ENCODE results near the gene MLLT10. TPM values are rescaled to one million over a fixed set of nuclear protein-coding genes. Genes with fewer than 3 reads are reported as not detected.

MLLT10 gene
- total RNA-seq, 1 donor from 2014 or later = 43.9 TPM

GRCh38 chr10:21634599-21635365, 100.8 kb downstream of the MLLT10 start:
- Mint-ChIP-seq H3K4me3 (ENCODE audit: unreplicated experiment) (no peak overlapping the region), H3K27ac (ENCODE audit: unreplicated experiment) (no peak overlapping the region), H3K4me1 (ENCODE audit: unreplicated experiment) (peaks cover 9% of the 10 kb centered on the region), H3K27me3 (ENCODE audit: unreplicated experiment) (no peaks in the 10 kb centered on the region), H3K36me3 (ENCODE audit: unreplicated experiment) (peaks cover 37% of the 10 kb centered on the region), H3K9me3 (ENCODE audit: unreplicated experiment) (no peaks in the 10 kb centered on the region)
- TF ChIP-seq CTCF (IDR thresholded peaks at IDR 0.05) = no peak
- DNase-seq (ENCODE audit: extremely low spot score, unreplicated experiment) = no peak

GRCh38 chr10:21637795-21638194, 103.8 kb downstream of the MLLT10 start:
- no peaks in the 10 kb centered on the region for H3K9me3 Mint-ChIP-seq (ENCODE audit: unreplicated experiment)
- H3K4me1 Mint-ChIP-seq (ENCODE audit: unreplicated experiment) = peaks cover 10% of the 10 kb centered on the region
- H3K27me3 Mint-ChIP-seq (ENCODE audit: unreplicated experiment) = no peaks in the 10 kb centered on the region
- peaks cover 33% of the 10 kb centered on the region for H3K36me3 Mint-ChIP-seq (ENCODE audit: unreplicated experiment)
- H3K4me3 Mint-ChIP-seq (ENCODE audit: unreplicated experiment) = no peak overlapping the region
- no peak for DNase-seq (ENCODE audit: extremely low spot score, unreplicated experiment)
- no peak for TF ChIP-seq CTCF (IDR thresholded peaks at IDR 0.05)
- no peak overlapping the region for H3K27ac Mint-ChIP-seq (ENCODE audit: unreplicated experiment)

- Mint-ChIP-seq H3K4me1 (ENCODE audit: unreplicated experiment) (peaks cover 10% of the 10 kb centered on the region), H3K4me3 (ENCODE audit: unreplicated experiment) (no peak overlapping the region), H3K36me3 (ENCODE audit: unreplicated experiment) (peaks cover 33% of the 10 kb centered on the region), H3K27ac (ENCODE audit: unreplicated experiment) (no peak overlapping the region), H3K27me3 (ENCODE audit: unreplicated experiment) (no peaks in the 10 kb centered on the region), H3K9me3 (ENCODE audit: unreplicated experiment) (no peaks in the 10 kb centered on the region)
- no peak for DNase-seq (ENCODE audit: extremely low spot score, unreplicated experiment)
- no peak for TF ChIP-seq CTCF (IDR thresholded peaks at IDR 0.05)
Measured at GRCh38 chr10:21638681-21639080, 104.6 kb downstream of the MLLT10 start.

GRCh38 chr10:21648040-21648439, 114.0 kb downstream of the MLLT10 start:
- no peak overlapping the region for H3K4me3 Mint-ChIP-seq (ENCODE audit: unreplicated experiment)
- no peak for DNase-seq (ENCODE audit: extremely low spot score, unreplicated experiment)
- H3K27me3 Mint-ChIP-seq (ENCODE audit: unreplicated experiment) = no peaks in the 10 kb centered on the region
- no peak for TF ChIP-seq CTCF (IDR thresholded peaks at IDR 0.05)
- H3K4me1 Mint-ChIP-seq (ENCODE audit: unreplicated experiment) = peaks cover 10% of the 10 kb centered on the region
- no peak overlapping the region for H3K27ac Mint-ChIP-seq (ENCODE audit: unreplicated experiment)
- no peaks in the 10 kb centered on the region for H3K9me3 Mint-ChIP-seq (ENCODE audit: unreplicated experiment)
- H3K36me3 Mint-ChIP-seq (ENCODE audit: unreplicated experiment) = peaks cover 17% of the 10 kb centered on the region

GRCh38 chr10:21649454-21649872, 115.4 kb downstream of the MLLT10 start:
- DNase-seq (ENCODE audit: extremely low spot score, unreplicated experiment) = no peak
- Mint-ChIP-seq H3K27ac (ENCODE audit: unreplicated experiment) (no peak overlapping the region), H3K27me3 (ENCODE audit: unreplicated experiment) (no peaks in the 10 kb centered on the region), H3K9me3 (ENCODE audit: unreplicated experiment) (no peaks in the 10 kb centered on the region), H3K4me3 (ENCODE audit: unreplicated experiment) (no peak overlapping the region), H3K4me1 (ENCODE audit: unreplicated experiment) (peaks cover 10% of the 10 kb centered on the region), H3K36me3 (ENCODE audit: unreplicated experiment) (peaks cover 17% of the 10 kb centered on the region)
- TF ChIP-seq CTCF (IDR thresholded peaks at IDR 0.05) = no peak

All from osteocyte (in vitro differentiated cells).